Measurements from ENCODE around the gene APBA2.

APBA2 gene

DNA sequence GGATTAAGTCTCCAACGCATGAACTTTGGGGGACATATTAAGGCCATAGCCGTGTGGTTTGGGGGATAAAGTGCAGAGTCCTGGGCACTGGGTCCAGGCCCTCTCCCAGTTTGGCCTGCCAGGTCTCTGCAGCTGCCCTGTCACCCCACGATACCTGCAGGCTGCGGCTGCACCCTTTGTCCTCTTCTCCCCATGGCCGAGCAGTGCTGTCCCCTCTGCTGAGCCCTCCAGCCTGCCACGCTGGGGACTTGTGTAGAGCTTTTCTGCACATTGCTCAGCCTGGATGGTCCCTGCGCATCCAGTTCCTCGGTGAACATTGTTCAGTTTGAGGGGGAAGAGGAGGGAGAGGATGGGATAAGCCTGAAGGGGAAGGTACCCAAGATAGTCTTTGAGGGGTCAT is 167.2 kb downstream of the APBA2 start:
- in situ Hi-C loops (cut with HindIII; ENCODE audit: low pct_ligation_motif_present, low pct_unique_long_range_greater_than_20kb, low sequenced_read_pairs): no loop called here

GRCh38 chr15:29053661-29054131 is 167.9 kb downstream of the APBA2 start:
- DNase-seq: no peak
- in situ Hi-C loops (cut with HindIII; ENCODE audit: low pct_ligation_motif_present, low pct_unique_long_range_greater_than_20kb, low sequenced_read_pairs): no loop called here

More for the DNA sequence above, 167.2 kb downstream of the APBA2 start:
- no peak for DNase-seq

DNA sequence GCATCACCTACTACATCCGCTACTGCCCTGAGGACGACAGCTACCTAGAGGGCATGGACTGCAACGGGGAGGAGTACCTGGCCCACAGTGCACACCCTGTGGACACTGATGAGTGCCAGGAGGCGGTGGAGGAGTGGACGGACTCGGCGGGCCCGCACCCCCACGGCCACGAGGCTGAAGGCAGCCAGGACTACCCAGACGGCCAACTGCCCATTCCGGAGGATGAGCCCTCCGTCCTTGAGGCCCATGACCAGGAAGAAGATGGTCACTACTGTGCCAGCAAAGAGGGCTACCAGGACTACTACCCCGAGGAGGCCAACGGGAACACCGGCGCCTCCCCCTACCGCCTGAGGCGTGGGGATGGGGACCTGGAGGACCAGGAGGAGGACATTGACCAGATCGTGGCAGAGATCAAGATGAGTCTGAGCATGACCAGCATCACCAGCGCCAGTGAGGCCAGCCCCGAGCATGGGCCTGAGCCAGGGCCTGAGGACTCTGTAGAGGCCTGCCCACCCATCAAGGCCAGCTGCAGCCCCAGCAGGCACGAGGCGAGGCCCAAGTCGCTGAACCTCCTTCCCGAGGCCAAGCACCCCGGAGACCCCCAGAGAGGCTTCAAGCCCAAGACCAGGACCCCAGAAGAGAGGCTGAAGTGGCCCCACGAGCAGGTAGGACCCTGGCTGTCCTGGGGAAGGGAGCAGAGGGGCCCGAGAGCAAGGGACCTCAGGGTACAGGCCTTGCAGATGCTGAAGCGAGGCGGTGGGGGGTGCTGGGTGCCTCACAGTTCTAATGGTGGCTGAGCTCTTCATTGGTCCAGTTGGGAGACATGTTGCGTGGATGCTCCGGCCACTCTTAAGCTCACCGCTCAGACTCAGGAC is 168.6 kb downstream of the APBA2 start:
- in situ Hi-C loops (cut with HindIII; ENCODE audit: low pct_ligation_motif_present, low pct_unique_long_range_greater_than_20kb, low sequenced_read_pairs): no loop called here
- no peak for DNase-seq

GRCh38 chr15:29055876-29056275 is 170.1 kb downstream of the APBA2 start:
- in situ Hi-C loops (cut with HindIII; ENCODE audit: low pct_ligation_motif_present, low pct_unique_long_range_greater_than_20kb, low sequenced_read_pairs): no loop called here
- DNase-seq: no peak

GRCh38 chr15:29056839-29057450 is 171.2 kb downstream of the APBA2 start:
- DNase-seq: no peak
- in situ Hi-C loops (cut with HindIII; ENCODE audit: low pct_ligation_motif_present, low pct_unique_long_range_greater_than_20kb, low sequenced_read_pairs): no loop called here

DNA sequence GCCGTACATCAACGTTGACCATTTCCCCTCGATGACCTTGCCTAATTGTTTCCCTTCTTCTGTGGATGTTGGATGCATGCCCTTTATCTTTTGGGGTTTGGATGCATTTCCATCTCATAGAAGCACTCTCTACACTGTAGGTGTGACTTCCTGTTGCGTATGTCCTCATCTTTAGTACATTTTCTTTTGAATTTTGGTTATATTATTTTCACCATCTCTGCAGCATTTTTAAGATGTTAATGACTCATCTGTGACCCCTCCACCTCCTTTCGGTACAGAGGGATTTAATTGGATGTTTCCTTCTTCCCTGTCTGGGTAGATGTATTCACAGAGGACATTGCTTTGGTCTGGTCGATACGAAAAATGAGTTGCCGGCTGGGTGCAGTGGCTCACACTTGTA is 172.1 kb downstream of the APBA2 start:
- DNase-seq: no peak
- in situ Hi-C loops (cut with HindIII; ENCODE audit: low pct_ligation_motif_present, low pct_unique_long_range_greater_than_20kb, low sequenced_read_pairs): no loop called here

DNA sequence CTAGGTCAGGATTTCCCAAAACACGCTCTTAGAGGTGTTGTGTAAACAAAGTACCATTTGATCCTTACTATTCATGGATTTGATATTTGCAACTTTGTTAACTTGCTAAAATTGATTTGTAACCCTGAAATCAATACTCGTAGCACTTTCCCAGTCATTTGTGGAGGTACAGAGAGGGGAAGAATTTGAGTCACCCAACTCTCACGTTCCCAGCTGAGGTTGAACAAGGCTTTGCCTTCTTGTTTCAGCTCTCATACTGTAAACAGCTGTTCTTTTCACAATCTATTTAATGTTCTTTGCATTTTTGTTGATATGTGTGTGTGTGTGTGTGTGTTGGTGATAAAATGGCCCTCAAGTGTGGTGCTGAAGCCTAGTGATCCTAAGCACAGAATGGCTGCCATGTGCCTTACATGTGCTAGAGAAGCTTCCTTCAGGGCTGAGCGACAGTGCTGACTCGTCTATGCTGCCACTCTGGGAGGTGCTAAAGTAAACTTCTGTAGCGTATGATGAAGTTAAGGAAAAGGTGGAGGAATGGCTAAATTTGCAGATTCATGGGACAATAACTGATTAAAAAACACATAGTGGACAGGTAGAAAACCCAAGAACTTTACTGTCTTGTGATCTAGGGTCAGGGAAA is 173.2 kb downstream of the APBA2 start:
- in situ Hi-C loops (cut with HindIII; ENCODE audit: low pct_ligation_motif_present, low pct_unique_long_range_greater_than_20kb, low sequenced_read_pairs): no loop called here
- no peak for DNase-seq

- in situ Hi-C loops (cut with HindIII; ENCODE audit: low pct_ligation_motif_present, low pct_unique_long_range_greater_than_20kb, low sequenced_read_pairs): no loop called here
- no peak for DNase-seq
Observed at GRCh38 chr15:29059871-29060640, 174.3 kb downstream of the APBA2 start.

DNA sequence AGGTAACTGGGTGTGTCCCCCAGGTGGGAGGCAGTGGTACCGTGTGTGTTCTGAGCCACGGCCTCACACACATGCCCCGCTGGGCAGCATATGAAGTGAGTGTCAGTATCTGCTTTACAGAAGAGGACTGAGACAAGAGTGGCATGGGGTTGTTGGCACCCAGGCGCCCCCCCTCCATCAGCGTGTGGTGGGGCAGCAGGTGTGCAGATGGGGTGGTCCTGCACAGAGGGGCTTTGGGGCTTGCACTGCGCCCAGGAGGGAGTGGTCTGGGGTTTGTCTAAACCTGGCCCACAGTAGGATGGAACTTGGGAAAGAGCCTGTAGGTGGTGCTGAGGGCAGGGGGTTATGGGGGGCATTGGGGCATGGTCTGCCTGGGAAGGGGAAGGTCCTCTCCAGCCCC is 176.0 kb downstream of the APBA2 start:
- in situ Hi-C loops (cut with HindIII; ENCODE audit: low pct_ligation_motif_present, low pct_unique_long_range_greater_than_20kb, low sequenced_read_pairs): no loop called here

GRCh38 chr15:29062179-29062591 is 176.4 kb downstream of the APBA2 start:
- in situ Hi-C loops (cut with HindIII; ENCODE audit: low pct_ligation_motif_present, low pct_unique_long_range_greater_than_20kb, low sequenced_read_pairs): no loop called here
- no peak for DNase-seq

More for the DNA sequence above, 176.0 kb downstream of the APBA2 start:
- no peak for DNase-seq

- in situ Hi-C loops (cut with HindIII; ENCODE audit: low pct_ligation_motif_present, low pct_unique_long_range_greater_than_20kb, low sequenced_read_pairs): no loop called here
- no peak for DNase-seq
Observed at GRCh38 chr15:29062626-29063025, 176.9 kb downstream of the APBA2 start.

GRCh38 chr15:29063646-29064045 is 177.9 kb downstream of the APBA2 start:
- in situ Hi-C loops (cut with HindIII; ENCODE audit: low pct_ligation_motif_present, low pct_unique_long_range_greater_than_20kb, low sequenced_read_pairs): no loop called here
- DNase-seq: no peak

DNA sequence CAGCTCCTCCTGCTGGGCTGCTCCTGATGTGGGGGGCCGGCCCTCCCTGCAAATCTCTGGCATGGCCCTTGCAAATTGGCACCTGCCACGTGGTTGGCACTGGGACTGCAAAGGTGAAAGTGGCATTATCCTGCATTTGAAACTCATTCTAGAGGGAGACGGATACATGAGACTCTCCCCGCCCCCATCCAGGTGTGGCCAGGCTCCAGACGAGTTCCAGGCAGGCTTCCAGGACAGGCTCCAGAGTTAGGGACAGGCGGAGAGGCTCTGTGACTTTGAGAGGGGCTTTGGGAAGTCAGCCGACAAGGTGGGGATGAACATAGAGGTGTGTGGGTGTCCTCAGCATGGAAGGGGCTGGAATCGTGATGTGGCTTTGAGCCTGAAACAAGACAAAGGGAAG is 178.5 kb downstream of the APBA2 start:
- in situ Hi-C loops (cut with HindIII; ENCODE audit: low pct_ligation_motif_present, low pct_unique_long_range_greater_than_20kb, low sequenced_read_pairs): no loop called here
- no peak for DNase-seq

DNA sequence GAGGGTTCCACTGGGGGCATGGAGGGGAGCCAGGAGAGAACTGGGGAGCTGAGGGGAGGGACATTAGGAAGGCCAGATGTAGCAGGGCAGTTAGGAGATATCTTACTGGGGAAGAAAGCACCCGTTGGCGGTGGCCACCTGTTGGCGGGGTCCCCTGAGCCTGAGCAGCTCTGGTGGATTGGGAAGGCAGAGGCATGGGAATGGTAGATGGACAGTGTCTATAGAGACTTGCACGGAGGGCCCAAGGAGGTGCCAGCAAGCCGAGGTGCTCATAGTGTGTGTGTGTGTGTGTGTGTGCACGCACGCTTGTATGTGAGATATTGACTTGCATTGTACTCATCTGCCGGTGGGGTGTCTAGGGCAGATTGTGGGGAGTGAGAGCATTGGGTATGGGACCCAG is 179.0 kb downstream of the APBA2 start:
- in situ Hi-C loops (cut with HindIII; ENCODE audit: low pct_ligation_motif_present, low pct_unique_long_range_greater_than_20kb, low sequenced_read_pairs): no loop called here
- DNase-seq: no peak

DNA sequence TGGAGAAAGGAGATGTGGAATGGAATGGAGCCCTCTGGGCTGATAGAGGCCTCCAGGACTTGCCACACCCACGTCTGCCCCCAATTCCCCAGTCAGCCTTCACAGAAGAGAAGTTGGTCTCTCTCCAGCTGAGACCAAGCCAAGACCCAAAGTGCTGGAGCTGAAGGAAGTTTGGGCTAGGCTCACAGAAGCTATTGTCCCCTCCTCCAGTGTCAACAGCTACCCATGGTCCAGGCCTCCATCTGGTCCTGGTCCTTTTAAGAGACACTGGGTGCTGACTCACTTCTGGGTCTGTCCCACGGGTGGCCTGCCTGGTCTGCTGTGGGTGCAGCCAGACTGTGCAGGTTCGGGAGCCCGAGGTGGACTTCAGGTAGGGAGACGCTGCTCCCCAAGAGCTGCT is 179.8 kb downstream of the APBA2 start:
- in situ Hi-C loops (cut with HindIII; ENCODE audit: low pct_ligation_motif_present, low pct_unique_long_range_greater_than_20kb, low sequenced_read_pairs): no loop called here
- no peak for DNase-seq

- in situ Hi-C loops (cut with HindIII; ENCODE audit: low pct_ligation_motif_present, low pct_unique_long_range_greater_than_20kb, low sequenced_read_pairs): no loop called here
Observed at GRCh38 chr15:29066310-29066709, 180.5 kb downstream of the APBA2 start.

GRCh38 chr15:29066838-29067237 is 181.1 kb downstream of the APBA2 start:
- no peak for DNase-seq
- in situ Hi-C loops (cut with HindIII; ENCODE audit: low pct_ligation_motif_present, low pct_unique_long_range_greater_than_20kb, low sequenced_read_pairs): no loop called here

More at GRCh38 chr15:29066310-29066709, 180.5 kb downstream of the APBA2 start:
- no peak for DNase-seq

- in situ Hi-C loops (cut with HindIII; ENCODE audit: low pct_ligation_motif_present, low pct_unique_long_range_greater_than_20kb, low sequenced_read_pairs): no loop called here
Observed at GRCh38 chr15:29067949-29068348, 182.2 kb downstream of the APBA2 start.

More at GRCh38 chr15:29067949-29068348, 182.2 kb downstream of the APBA2 start:
- no peak for DNase-seq

Measured in ACHN (cell line).